NCI-H146 treated with DMSO at 0.1 percent for 48 hours (cell line): ENCODE data around the gene DNAJC4.

Source experiments
- DNase-seq: peaks from one replicate; lab custom pipeline; 2025; ENCODE audit not compliant: unreplicated experiment; lab: John Stamatoyannopoulos, UW

The DNAJC4 gene

GRCh38 chr11:64229090-64229743, 1.1 kb upstream of the DNAJC4 start:
- DNase-seq, result no peak

- DNase-seq, result no peak
Measured at GRCh38 chr11:64229744-64230170, 591 bp upstream of the DNAJC4 start.

- DNase-seq, result no peak
Measured at GRCh38 chr11:64230985-64231365, 627 bp downstream of the DNAJC4 start.

GRCh38 chr11:64231546-64231945, 1.2 kb downstream of the DNAJC4 start:
- no peak for DNase-seq

- DNase-seq, result no peak
Measured at GRCh38 chr11:64232182-64232966, 2.0 kb downstream of the DNAJC4 start.

- no peak for DNase-seq
Measured at GRCh38 chr11:64232967-64233315, 2.6 kb downstream of the DNAJC4 start.

- DNase-seq, result peak; percentile 46
Measured at GRCh38 chr11:64233913-64234586, 3.7 kb downstream of the DNAJC4 start, which contains the start of gene VEGFB. TSS of gene VEGFB (plus strand) at chr11:64234584. CDS start at chr11:64234834, 250 bp downstream.

- DNase-seq, result no peak
Measured at GRCh38 chr11:64234647-64235379, 4.5 kb downstream of the DNAJC4 start.

- DNase-seq, result no peak
Measured at GRCh38 chr11:64235437-64236161, 5.3 kb downstream of the DNAJC4 start.

GRCh38 chr11:64237484-64237951, 7.2 kb downstream of the DNAJC4 start:
- DNase-seq, result peak; percentile 89

- peak; percentile 13 for DNase-seq
Measured at GRCh38 chr11:64238076-64238475, 7.7 kb downstream of the DNAJC4 start.

GRCh38 chr11:64238999-64239398, 8.7 kb downstream of the DNAJC4 start:
- DNase-seq, result no peak

- no peak for DNase-seq
Measured at GRCh38 chr11:64239662-64240434, 9.5 kb downstream of the DNAJC4 start.

GRCh38 chr11:64240435-64241240, 10.3 kb downstream of the DNAJC4 start, which contains the start of gene FKBP2:
TSS of gene FKBP2 (plus strand) at chr11:64241095. CDS start at chr11:64242388, 1,293 bp downstream.
- DNase-seq, result peak; percentile 83

- no peak for DNase-seq
Measured at GRCh38 chr11:64241241-64241490, 10.8 kb downstream of the DNAJC4 start.

GRCh38 chr11:64241491-64242374, 11.4 kb downstream of the DNAJC4 start:
- DNase-seq, result peak; percentile 97

- DNase-seq, result no peak
Measured at GRCh38 chr11:64243236-64243854, 13.0 kb downstream of the DNAJC4 start.

- DNase-seq, result no peak
Measured at GRCh38 chr11:64244107-64244506, 13.8 kb downstream of the DNAJC4 start.
